ENCODE data around the gene SOCS3.

Gene SOCS3

DNA sequence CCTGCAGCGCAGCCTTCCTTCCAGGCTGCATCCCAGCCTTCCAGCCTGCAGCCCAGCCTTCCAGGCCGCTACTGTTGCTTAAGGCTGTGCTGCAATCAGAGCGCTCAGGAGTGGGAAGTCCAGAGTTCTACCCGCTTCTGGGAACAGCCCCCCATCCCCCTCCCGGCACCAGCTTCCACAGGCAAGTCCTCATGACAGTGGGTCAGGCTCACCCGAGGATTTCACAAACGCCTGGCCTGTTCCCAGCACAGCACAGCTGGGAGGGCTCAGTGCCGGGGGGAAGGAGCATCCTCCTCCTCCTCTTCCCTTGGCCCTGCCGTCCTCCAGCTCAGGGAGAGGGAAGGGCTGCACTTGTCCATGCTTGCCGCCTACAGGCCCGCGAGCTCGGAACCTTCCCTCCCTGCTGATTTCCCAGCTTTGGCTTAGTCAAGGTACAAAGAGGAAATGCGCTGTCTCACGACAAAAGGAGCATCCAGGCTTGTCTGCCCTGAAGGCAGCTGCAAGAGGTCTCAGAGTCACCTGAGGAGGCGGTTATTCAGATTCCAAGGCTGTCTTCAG is 8.3 kb downstream of the SOCS3 start:
- TF ChIP-seq, protein P1, sequence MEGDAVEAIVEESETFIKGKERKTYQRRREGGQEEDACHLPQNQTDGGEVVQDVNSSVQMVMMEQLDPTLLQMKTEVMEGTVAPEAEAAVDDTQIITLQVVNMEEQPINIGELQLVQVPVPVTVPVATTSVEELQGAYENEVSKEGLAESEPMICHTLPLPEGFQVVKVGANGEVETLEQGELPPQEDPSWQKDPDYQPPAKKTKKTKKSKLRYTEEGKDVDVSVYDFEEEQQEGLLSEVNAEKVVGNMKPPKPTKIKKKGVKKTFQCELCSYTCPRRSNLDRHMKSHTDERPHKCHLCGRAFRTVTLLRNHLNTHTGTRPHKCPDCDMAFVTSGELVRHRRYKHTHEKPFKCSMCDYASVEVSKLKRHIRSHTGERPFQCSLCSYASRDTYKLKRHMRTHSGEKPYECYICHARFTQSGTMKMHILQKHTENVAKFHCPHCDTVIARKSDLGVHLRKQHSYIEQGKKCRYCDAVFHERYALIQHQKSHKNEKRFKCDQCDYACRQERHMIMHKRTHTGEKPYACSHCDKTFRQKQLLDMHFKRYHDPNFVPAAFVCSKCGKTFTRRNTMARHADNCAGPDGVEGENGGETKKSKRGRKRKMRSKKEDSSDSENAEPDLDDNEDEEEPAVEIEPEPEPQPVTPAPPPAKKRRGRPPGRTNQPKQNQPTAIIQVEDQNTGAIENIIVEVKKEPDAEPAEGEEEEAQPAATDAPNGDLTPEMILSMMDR (IDR thresholded peaks at IDR 0.05; ENCODE audit: low read depth, low read length, missing control alignments), result no peak
- H3K4me3 ChIP-seq (ENCODE audit: low read depth, low read length), result no peak overlapping the region
- no peak for DNase-seq (ENCODE audit: low read depth)

DNA sequence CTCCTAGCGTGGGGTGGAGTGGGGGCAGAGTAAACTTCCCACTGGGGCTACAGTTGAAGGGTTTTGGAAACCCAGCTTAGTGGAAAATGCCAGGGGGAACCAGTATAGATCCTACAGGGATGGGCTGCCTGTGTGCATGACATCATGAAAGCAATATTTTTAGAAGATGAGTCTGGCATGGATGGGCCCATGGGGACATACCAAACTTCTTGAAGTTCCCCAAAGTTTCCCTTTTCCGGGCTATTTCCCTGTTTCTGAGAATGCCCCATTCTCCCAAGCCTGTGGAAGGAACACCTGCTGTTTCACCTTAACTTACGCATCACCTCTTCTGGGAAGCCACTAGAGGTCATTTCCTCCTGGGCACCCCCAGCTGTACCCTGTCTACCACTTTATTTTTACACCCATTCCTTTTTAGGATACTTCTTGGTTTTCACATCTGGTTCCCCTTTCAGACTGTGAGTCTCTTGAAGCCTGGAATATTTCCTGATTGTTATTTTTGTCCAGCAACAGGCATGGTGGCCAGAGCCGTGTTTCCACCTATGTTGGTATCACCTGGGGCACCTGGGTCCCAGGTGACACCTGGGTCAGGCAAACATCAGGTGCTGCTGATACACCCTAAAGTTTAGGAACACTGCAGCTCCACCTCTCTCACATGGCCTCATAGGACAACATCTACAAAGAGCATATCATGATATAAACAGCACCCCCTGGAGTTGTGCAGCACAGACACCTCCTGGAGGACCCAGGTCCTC is 9.8 kb downstream of the SOCS3 start:
- TF ChIP-seq, protein P1 (IDR thresholded peaks at IDR 0.05; ENCODE audit: low read depth, low read length, missing control alignments), result peak; percentile 15
- DNase-seq (ENCODE audit: low read depth), result no peak
- H3K4me3 ChIP-seq (ENCODE audit: low read depth, low read length), result no peak overlapping the region

DNA sequence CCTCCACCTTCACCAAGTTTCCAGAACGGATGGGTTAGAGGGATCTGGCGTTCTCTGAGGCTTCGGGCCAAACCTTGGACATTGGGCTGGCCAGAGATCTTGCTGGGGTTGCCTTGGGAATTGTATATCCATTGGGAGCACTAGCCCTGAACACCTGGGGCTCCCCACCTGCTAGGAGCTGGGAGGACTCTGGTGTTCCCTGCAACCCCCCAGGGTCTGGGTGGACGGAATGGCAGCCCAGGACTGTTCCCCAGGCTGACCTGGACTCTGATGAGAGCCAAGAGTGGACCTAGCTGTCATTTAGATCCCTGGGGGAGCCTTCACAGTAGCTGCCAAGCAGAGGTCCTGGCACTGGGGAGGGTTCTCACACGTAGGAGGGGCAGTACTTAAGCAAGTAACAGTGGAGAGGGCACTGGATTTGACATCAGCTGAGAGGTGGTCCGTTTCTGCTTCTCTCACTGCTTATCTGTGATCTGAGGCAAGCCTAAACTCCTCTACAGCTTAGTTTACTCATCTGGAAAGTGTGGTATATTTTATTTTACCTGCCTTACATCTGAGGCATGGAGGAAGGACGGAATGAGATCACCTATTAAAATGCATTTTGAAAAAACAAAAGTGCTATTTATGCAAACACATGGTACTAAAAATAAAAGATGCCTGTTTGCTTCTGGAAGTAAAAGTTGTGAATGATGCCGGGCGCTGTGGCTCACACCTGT is 11.7 kb downstream of the SOCS3 start:
- DNase-seq (ENCODE audit: low read depth), result no peak
- TF ChIP-seq, protein P1 (IDR thresholded peaks at IDR 0.05; ENCODE audit: low read depth, low read length, missing control alignments), result no peak

DNA sequence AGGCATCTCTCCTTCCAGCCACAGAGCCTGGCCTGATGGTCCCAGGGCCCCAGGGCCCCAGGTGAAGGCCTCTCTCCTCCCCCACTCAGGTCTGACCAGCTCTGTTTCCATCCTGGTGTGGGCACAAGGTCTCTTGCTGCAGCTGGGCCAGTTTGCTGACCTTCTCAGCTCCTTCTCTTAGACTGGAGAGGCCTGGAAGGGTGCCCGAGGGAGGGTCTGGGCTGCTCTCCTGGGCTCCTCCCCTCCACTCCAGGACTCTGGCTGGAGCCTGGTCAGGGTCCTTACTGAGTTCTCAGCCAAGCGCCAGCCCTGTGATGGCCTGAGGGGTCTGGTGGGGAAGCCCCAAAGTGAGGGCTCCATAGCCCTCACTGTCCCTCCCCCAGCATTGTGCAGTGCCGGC is 12.4 kb downstream of the SOCS3 start:
- no peak overlapping the region for H3K4me3 ChIP-seq (ENCODE audit: low read depth, low read length)
- TF ChIP-seq, protein P1 (IDR thresholded peaks at IDR 0.05; ENCODE audit: low read depth, low read length, missing control alignments), result no peak

More for the DNA sequence above, 11.7 kb downstream of the SOCS3 start:
- no peak overlapping the region for H3K4me3 ChIP-seq (ENCODE audit: low read depth, low read length)

GRCh38 chr17:78346605-78347250 is 13.1 kb downstream of the SOCS3 start:
- H3K4me3 ChIP-seq (ENCODE audit: low read depth, low read length), result no peak overlapping the region
- TF ChIP-seq, protein P1 (IDR thresholded peaks at IDR 0.05; ENCODE audit: low read depth, low read length, missing control alignments), result no peak
- no peak for DNase-seq (ENCODE audit: low read depth)

More for the DNA sequence above, 12.4 kb downstream of the SOCS3 start:
- no peak for DNase-seq (ENCODE audit: low read depth)

- TF ChIP-seq, protein P1 (IDR thresholded peaks at IDR 0.05; ENCODE audit: low read depth, low read length, missing control alignments), result no peak
- no peak overlapping the region for H3K4me3 ChIP-seq (ENCODE audit: low read depth, low read length)
Observed at GRCh38 chr17:78345791-78346494, 13.9 kb downstream of the SOCS3 start.

More at GRCh38 chr17:78345791-78346494, 13.9 kb downstream of the SOCS3 start:
- no peak for DNase-seq (ENCODE audit: low read depth)

Data from GM12864 (cell line).